Lung (tissue), 12 donors: ENCODE measurements around the gene FAM163B. TPM values are rescaled to one million over a fixed set of nuclear protein-coding genes. Genes with fewer than 3 reads are reported as not detected.

Source experiments
- ATAC-seq: fragments of 200-7000 bp; cut with Tn5 transposase; one replicate; pipeline ENCODE4 v1.9.1; 2020; ENCODE audit warnings: moderate number of reproducible peaks; ENCODE audit not compliant: insufficient read depth, low FRiP score
- DNase-seq, 3 donors: peaks; one replicate each; pipeline ENCODE4 v3.0.0-alpha.2; 2013 to 2017
- H3K27ac ChIP-seq, 2 donors: one replicate each; pipeline ENCODE4 v1.5.1; 2013; ENCODE audit warnings: mild to moderate bottlenecking in 2 of 2, moderate library complexity in 2 of 2, control low read depth in 1 of 2, inconsistent platforms in 1 of 2, low read depth in 1 of 2, low read length in 1 of 2
- H3K27me3 ChIP-seq, 3 donors: one replicate each; pipeline ENCODE4 v1.5.1; 2013; ENCODE audit warnings: low read length in 2 of 3; ENCODE audit not compliant: control insufficient read depth in 3 of 3, insufficient read depth in 3 of 3
- H3K36me3 ChIP-seq, 4 donors: one replicate each; pipeline ENCODE4 v1.5.1; 2013; ENCODE audit warnings: low read length in 4 of 4, mild to moderate bottlenecking in 1 of 4, moderate library complexity in 1 of 4; ENCODE audit not compliant: control insufficient read depth in 4 of 4, insufficient read depth in 4 of 4
- H3K4me1 ChIP-seq, 5 donors: one replicate each; pipeline ENCODE4 v1.5.1; 2013; ENCODE audit warnings: low read length in 5 of 5, mild to moderate bottlenecking in 2 of 5, moderate library complexity in 1 of 5; ENCODE audit not compliant: control insufficient read depth in 5 of 5, insufficient read depth in 5 of 5
- H3K4me3 ChIP-seq: one replicate; pipeline ENCODE4 v1.5.1; 2013; ENCODE audit warnings: mild to moderate bottlenecking, control low read depth, moderate library complexity
- H3K9ac ChIP-seq, 2 donors: one replicate each; pipeline ENCODE4 v1.5.1; 2013; ENCODE audit warnings: low read length in 2 of 2, control low read depth in 1 of 2; ENCODE audit not compliant: insufficient read depth in 1 of 2
- H3K9me3 ChIP-seq, 4 donors: one replicate each; pipeline ENCODE4 v1.5.1; 2013; ENCODE audit warnings: low read length in 3 of 4, mild to moderate bottlenecking in 1 of 4, moderate library complexity in 1 of 4; ENCODE audit not compliant: control insufficient read depth in 4 of 4, insufficient read depth in 3 of 4
- CTCF ChIP-seq: IDR thresholded peaks from 2 replicates; pipeline ENCODE4 v1.5.1; 2012; ENCODE audit warnings: mild to moderate bottlenecking; ENCODE audit errors: control extremely low read depth, extremely low read depth
- WGBS, 2 donors: extraction: QIAGEN DNeasy Blood & Tissue Kit; methylation state at CpG; one replicate each; pipeline ENCODE4 v1.1.7; 2013; 5-methylcytosine and 5-hydroxymethylcytosine counted together
- polyA plus RNA-seq, 2 donors: library from polyadenylated mRNA; stranded (reverse); fragments of 200-250 nt; gene quantifications; one replicate each; pipeline ENCODE4 v1.2.1, GENCODE V29; 2013
- total RNA-seq, 2 donors: library from RNA; depleted of rRNA in 1 of 2; stranded (reverse); fragments of >200 nt in 1 of 2; gene quantifications; one replicate each; pipeline ENCODE4 v1.2.1, GENCODE V29; 2014 to 2021
- donor health status: control.
- donor health status: control.
- donor health status: Bipolar disorder and iron deficiency.
- donor health status: healthy.
- donor health status: DM: yes; HTN: yes; CAD: no.

Gene FAM163B
- total and polyA plus RNA-seq, 4 donors, result 0.10 to 0.51 (median 0.16) TPM; not detected in 1

DNA sequence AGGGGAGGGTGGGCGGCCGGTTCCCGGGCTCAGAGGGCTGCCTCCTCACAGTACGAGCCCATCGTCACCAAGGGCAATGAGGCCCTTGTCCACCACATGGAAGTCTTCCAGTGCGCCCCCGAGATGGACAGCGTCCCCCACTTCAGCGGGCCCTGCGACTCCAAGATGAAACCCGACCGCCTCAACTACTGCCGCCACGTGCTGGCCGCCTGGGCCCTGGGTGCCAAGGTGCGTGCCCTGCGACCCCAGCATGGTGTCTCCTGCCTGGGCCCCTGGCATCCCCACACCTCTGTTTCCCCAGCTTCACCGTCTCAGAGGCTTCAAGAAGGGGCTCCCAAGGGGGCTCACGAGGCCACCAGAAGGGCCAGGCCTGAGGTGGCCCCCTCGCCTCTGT is 34.2 kb upstream of the FAM163B start:
- Histone ChIP-seq H3K4me3 (no peak overlapping the region), H3K4me1 (peaks cover 0 to 4% (median 0%) of the 10 kb centered on the region in 5 donors), H3K36me3 (no peaks in the 10 kb centered on the region), H3K9me3 (no peaks in the 10 kb centered on the region), H3K27me3 (no peaks in the 10 kb centered on the region), H3K9ac (no peak overlapping the region), H3K27ac (no peak overlapping the region)
- no peak for TF ChIP-seq CTCF
- ATAC-seq (no peak), DNase-seq (no peak)
- WGBS, 2 donors, result 92 to 94% methylated on average over 20 of the region's 20 CpGs

- H3K4me3 ChIP-seq, result no peak overlapping the region
- TF ChIP-seq CTCF, result no peak
- peaks cover 0 to 4% (median 0%) of the 10 kb centered on the region in 5 donors for H3K4me1 ChIP-seq
- WGBS, 2 donors, result 59 to 76% methylated on average over 16 of the region's 16 CpGs
- H3K27me3 ChIP-seq, result no peaks in the 10 kb centered on the region
- H3K27ac ChIP-seq, result no peak overlapping the region
- no peaks in the 10 kb centered on the region for H3K36me3 ChIP-seq
- no peak overlapping the region for H3K9ac ChIP-seq
- no peak for DNase-seq
- ATAC-seq, result no peak
- no peaks in the 10 kb centered on the region for H3K9me3 ChIP-seq
Measured at GRCh38 chr9:133642708-133643361, 33.6 kb upstream of the FAM163B start.

GRCh38 chr9:133641861-133642595 is 32.8 kb upstream of the FAM163B start:
- ATAC-seq (no peak), DNase-seq (no peak)
- H3K27ac ChIP-seq, result no peak overlapping the region
- WGBS, 2 donors, result 91 to 94% methylated on average over 25 of the region's 25 CpGs
- H3K27me3 ChIP-seq, result no peaks in the 10 kb centered on the region
- no peaks in the 10 kb centered on the region for H3K36me3 ChIP-seq
- H3K4me3 ChIP-seq, result no peak overlapping the region
- H3K4me1 ChIP-seq, result peaks cover 0 to 6% (median 0%) of the 10 kb centered on the region in 5 donors
- H3K9me3 ChIP-seq, result no peaks in the 10 kb centered on the region
- H3K9ac ChIP-seq, result no peak overlapping the region
- no peak for TF ChIP-seq CTCF
